Measurements from ENCODE around the gene TBC1D16. TPM values are rescaled to one million over a fixed set of nuclear protein-coding genes. Genes with fewer than 3 reads are reported as not detected.

The TBC1D16 gene
- total RNA-seq, 1 experiment from 2014 or later, result 85.8 TPM

DNA sequence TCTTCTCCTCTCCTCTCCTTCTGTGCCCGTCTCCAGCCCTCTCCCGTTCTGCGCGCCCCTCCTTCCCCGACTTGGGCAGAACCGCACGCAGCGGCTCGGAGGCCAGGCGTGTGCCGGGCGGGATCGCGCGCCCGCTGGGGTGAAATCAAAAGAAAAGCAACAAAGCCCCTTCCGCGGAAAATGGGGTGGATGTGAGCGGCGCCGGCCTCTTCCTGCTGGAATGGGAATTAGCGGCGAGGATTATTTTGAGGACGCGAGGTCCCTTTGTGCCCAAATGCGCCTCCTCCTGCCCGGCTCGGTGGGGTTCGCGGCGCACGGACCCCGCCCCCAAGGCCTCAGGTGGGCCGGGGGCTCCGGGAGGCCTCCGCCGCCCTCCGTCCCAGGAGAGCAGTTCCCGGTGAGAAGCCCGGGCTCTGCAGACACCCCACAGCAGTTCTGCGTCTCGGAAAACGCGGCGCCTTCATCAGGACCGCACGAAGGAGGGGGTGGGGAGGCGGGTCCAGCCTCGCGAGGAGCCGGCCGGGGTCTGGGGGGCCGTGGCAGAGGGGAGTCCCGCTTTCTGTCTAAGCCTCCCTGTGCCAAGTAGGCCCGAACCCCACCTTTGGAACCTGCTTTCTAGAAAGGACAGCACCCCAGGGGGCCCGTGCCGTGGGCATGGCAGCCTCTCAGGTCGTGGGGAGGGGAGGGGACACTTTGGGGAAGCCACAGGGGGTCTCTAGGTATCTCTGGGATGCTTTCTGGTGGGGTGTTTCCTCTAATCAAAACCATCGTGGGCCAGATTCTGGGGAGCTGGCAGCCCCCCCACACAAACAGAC is 105.4 kb downstream of the TBC1D16 start:
- peaks cover 8% of the 10 kb centered on the region for H3K4me1 ChIP-seq (ENCODE audit: insufficient read depth, low read length)
- H4K91ac ChIP-seq (ENCODE audit: insufficient read length, low read depth, low read length), result no peak overlapping the region
- H3K56ac ChIP-seq (ENCODE audit: insufficient read length, low read depth, low read length), result no peak overlapping the region
- H3K27ac ChIP-seq (ENCODE audit: insufficient read length, low read depth, low read length), result no peak overlapping the region
- H3K23ac ChIP-seq (ENCODE audit: insufficient read length, low read depth, low read length), result no peak overlapping the region
- H4K20me1 ChIP-seq (ENCODE audit: control insufficient read depth, insufficient read depth, insufficient read length), result no peaks in the 10 kb centered on the region
- H3K4me2 ChIP-seq (ENCODE audit: insufficient read depth, insufficient read length, low read length), result peak overlapping the region; percentile 48
- WGBS (ENCODE audit: extremely low coverage, insufficient read length, low lambda C conversion rate), result no CpG with 5 or more reads among the region's 59 CpGs
- H3K9ac ChIP-seq (ENCODE audit: extremely low read depth, insufficient read length, low read length), result no peak overlapping the region
- H3T11ph ChIP-seq (ENCODE audit: low read length), result no peak overlapping the region
- peaks cover 8% of the 10 kb centered on the region for H3K23me2 ChIP-seq (ENCODE audit: insufficient read length, low read depth, low read length, poor library complexity, severe bottlenecking)
- no peaks in the 10 kb centered on the region for H3K9me3 ChIP-seq (ENCODE audit: control insufficient read depth, low read depth, low read length)
- no peaks in the 10 kb centered on the region for H3K27me3 ChIP-seq (ENCODE audit: insufficient read depth, low read length)
- TF ChIP-seq, protein P1, sequence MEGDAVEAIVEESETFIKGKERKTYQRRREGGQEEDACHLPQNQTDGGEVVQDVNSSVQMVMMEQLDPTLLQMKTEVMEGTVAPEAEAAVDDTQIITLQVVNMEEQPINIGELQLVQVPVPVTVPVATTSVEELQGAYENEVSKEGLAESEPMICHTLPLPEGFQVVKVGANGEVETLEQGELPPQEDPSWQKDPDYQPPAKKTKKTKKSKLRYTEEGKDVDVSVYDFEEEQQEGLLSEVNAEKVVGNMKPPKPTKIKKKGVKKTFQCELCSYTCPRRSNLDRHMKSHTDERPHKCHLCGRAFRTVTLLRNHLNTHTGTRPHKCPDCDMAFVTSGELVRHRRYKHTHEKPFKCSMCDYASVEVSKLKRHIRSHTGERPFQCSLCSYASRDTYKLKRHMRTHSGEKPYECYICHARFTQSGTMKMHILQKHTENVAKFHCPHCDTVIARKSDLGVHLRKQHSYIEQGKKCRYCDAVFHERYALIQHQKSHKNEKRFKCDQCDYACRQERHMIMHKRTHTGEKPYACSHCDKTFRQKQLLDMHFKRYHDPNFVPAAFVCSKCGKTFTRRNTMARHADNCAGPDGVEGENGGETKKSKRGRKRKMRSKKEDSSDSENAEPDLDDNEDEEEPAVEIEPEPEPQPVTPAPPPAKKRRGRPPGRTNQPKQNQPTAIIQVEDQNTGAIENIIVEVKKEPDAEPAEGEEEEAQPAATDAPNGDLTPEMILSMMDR (conservative IDR thresholded peaks at IDR 0.05), result no peak
- H2BK20ac ChIP-seq (ENCODE audit: low read depth, low read length, poor library complexity, severe bottlenecking), result no peak overlapping the region
- H2BK5ac ChIP-seq (ENCODE audit: insufficient read length, low read length), result no peak overlapping the region
- H2BK120ac ChIP-seq (ENCODE audit: low read depth, low read length, poor library complexity, severe bottlenecking), result no peak overlapping the region
- H2AK5ac ChIP-seq (ENCODE audit: insufficient read length, low read length), result no peak overlapping the region
- H2BK15ac ChIP-seq (ENCODE audit: low read depth, low read length), result no peak overlapping the region
- H3K36me3 Mint-ChIP-seq (ENCODE audit: insufficient read depth in 1 of 3, low read depth in 3 of 3), result peaks cover 0 to 4% (median 2%) of the 10 kb centered on the region in 3 experiments; a peak in 2 of 7 replicates
- no peak overlapping the region for H4K5ac ChIP-seq (ENCODE audit: insufficient read length, low read depth, low read length)
- H3K4me1 Mint-ChIP-seq, result peaks cover 44 to 62% of the 10 kb centered on the region in 2 experiments
- no peak overlapping the region for H2BK12ac ChIP-seq (ENCODE audit: insufficient read length, low read depth, low read length)
- peaks cover 33% of the 10 kb centered on the region for H3K27me3 Mint-ChIP-seq (ENCODE audit: low read depth)
- peak overlapping the region in 1 of 3 experiments; percentile 77; a peak in 2 of 7 replicates for H3K27ac Mint-ChIP-seq
- H4K8ac ChIP-seq (replicated peaks; ENCODE audit: insufficient read length, low read depth, low read length), result no peak overlapping the region
- peak overlapping the region; percentile 61 to 81 for H3K4me3 Mint-ChIP-seq
- H3K4ac ChIP-seq (ENCODE audit: low read depth, low read length), result no peak overlapping the region
- no peaks in the 10 kb centered on the region; a peak in 1 of 5 replicates for H3K9me3 Mint-ChIP-seq
- peak overlapping the region; percentile 62 for H3K18ac ChIP-seq (ENCODE audit: insufficient read length, low read depth, low read length)
- peak overlapping the region; percentile 66 for H3K14ac ChIP-seq (ENCODE audit: insufficient read depth, low read length)
- no peak for DNase-seq
- H3K79me1 ChIP-seq (ENCODE audit: insufficient read depth, low read depth, low read length, poor library complexity, severe bottlenecking), result no peaks in the 10 kb centered on the region
- H2AFZ ChIP-seq (ENCODE audit: low read length), result no peak overlapping the region
- H3K79me2 ChIP-seq (ENCODE audit: insufficient read depth, low read length), result no peaks in the 10 kb centered on the region
